ENCODE data around the gene USP36.

DNA sequence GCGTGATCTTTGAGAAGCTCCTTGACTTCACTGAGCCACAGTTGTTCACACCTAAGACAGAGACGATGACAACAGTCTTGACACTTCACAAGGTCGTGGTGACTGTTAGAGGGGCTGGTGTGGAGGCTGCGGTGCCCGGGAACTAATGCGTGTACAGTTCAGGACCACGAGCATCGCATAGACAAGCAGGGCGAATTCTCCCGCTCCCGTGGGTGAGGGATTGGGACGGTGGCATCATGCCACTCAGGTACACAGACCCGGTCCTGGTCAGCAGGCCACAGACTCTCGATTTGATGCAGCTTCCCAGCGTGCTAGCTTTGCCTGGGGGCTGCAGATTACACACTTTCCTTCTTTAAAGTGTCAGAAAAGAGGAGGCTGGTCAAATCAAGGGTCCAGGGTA lies 37.6 kb upstream of the USP36 start:
- TF ChIP-seq, protein P1, sequence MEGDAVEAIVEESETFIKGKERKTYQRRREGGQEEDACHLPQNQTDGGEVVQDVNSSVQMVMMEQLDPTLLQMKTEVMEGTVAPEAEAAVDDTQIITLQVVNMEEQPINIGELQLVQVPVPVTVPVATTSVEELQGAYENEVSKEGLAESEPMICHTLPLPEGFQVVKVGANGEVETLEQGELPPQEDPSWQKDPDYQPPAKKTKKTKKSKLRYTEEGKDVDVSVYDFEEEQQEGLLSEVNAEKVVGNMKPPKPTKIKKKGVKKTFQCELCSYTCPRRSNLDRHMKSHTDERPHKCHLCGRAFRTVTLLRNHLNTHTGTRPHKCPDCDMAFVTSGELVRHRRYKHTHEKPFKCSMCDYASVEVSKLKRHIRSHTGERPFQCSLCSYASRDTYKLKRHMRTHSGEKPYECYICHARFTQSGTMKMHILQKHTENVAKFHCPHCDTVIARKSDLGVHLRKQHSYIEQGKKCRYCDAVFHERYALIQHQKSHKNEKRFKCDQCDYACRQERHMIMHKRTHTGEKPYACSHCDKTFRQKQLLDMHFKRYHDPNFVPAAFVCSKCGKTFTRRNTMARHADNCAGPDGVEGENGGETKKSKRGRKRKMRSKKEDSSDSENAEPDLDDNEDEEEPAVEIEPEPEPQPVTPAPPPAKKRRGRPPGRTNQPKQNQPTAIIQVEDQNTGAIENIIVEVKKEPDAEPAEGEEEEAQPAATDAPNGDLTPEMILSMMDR (IDR thresholded peaks at IDR 0.05), result no peak
- no peak for TF ChIP-seq POLR2A (IDR thresholded peaks at IDR 0.05)
